GM12878 (cell line): ENCODE measurements around the gene DOCK1. TPM values are rescaled to one million over a fixed set of nuclear protein-coding genes. Genes with fewer than 3 reads are reported as not detected.

Experiments
- ATAC-seq: fragments of 200-7000 bp; cut with Tn5 transposase; 3 replicates; pipeline ENCODE4 v1.9.1; 2020; ENCODE audit warnings: mild to moderate bottlenecking, moderate library complexity
- BruUV-seq: library from RNA; stranded (reverse); fragments of 400-500 nt; replicated peaks from 2 replicates; lab custom pipeline; 2021; lab: Mats Ljungman, UMichigan
- CTCF ChIA-PET: fragments of 300-600 bp; sonication (Branson Sonifier 250); formaldehyde crosslinking; extraction: SDS; loops from one replicate; lab custom pipeline; 2021; ENCODE audit warnings: inconsistent platforms; lab: Yijun Ruan, JAX
- POLR2A ChIA-PET: fragments of 350-600 bp; formaldehyde crosslinking; extraction: SDS; loops from one replicate; lab custom pipeline; 2021; ENCODE audit warnings: inconsistent platforms; lab: Charles Lee
- RAD21 ChIA-PET: fragments of 300-600 bp; sonication (Branson Sonifier 250); formaldehyde crosslinking; loops from one replicate; lab custom pipeline; 2023; ENCODE audit warnings: antibody characterized with exemption; ENCODE audit not compliant: unreplicated experiment; lab: Charles Lee
- SMC1A ChIA-PET: fragments of 300-600 bp; sonication (Branson Sonifier 250); formaldehyde crosslinking; loops from one replicate; lab custom pipeline; 2023; ENCODE audit not compliant: unreplicated experiment, uncharacterized antibody; lab: Charles Lee
- DNase-seq: peaks from one replicate; pipeline ENCODE4 v3.0.0-alpha.2; 2011; ENCODE audit warnings: low read depth, low spot score
- FAIRE-seq: peaks from 3 replicates; lab custom pipeline; 2011; peaks lifted over from hg19 to GRCh38; lab: Jason Lieb, UNC
- H2AFZ ChIP-seq: 2 replicates; pipeline ENCODE4 v1.6.0; 2011; ENCODE audit warnings: low read depth, low read length, control low read depth; ENCODE audit not compliant: control insufficient read depth
- H3K27ac ChIP-seq: 2 replicates; pipeline ENCODE4 v1.5.1; 2011; ENCODE audit warnings: control low read depth; ENCODE audit not compliant: control insufficient read depth, insufficient read depth
- H3K27me3 ChIP-seq, 2 experiments: replicated peaks in 1 of 2; 2 replicates each; pipeline versions ENCODE4 v1.6.0 to v1.6.1; 2011; ENCODE audit warnings: low read length in 1 of 2; ENCODE audit not compliant: control insufficient read depth in 2 of 2, insufficient read depth in 2 of 2
- H3K36me3 ChIP-seq, 2 experiments: 2 replicates each; pipeline ENCODE4 v1.5.1; 2011; ENCODE audit warnings: low read length in 1 of 2; ENCODE audit not compliant: control insufficient read depth in 2 of 2, insufficient read depth in 2 of 2
- H3K4me1 ChIP-seq: 2 replicates; pipeline ENCODE4 v1.6.1; 2011; ENCODE audit warnings: mild to moderate bottlenecking, low read length, moderate library complexity, mixed read lengths; ENCODE audit not compliant: control insufficient read depth, insufficient read depth
- H3K4me2 ChIP-seq: 2 replicates; pipeline ENCODE4 v1.6.0; 2011; ENCODE audit warnings: control low read depth; ENCODE audit not compliant: control insufficient read depth, insufficient read depth
- H3K4me3 ChIP-seq: fragments of 200-600 bp; sonication (generic); 2 replicates; pipeline ENCODE4 v1.5.1; 2016
- H3K79me2 ChIP-seq: 2 replicates; pipeline ENCODE4 v1.6.0; 2011; ENCODE audit warnings: low read length; ENCODE audit not compliant: control insufficient read depth, insufficient read depth
- H3K9ac ChIP-seq: 2 replicates; pipeline ENCODE4 v1.8.0; 2011; ENCODE audit warnings: low read length, control low read depth, mixed read lengths; ENCODE audit not compliant: control insufficient read depth, insufficient read depth
- H3K9me3 ChIP-seq: replicated peaks from 3 replicates; pipeline ENCODE4 v1.5.1; 2011; ENCODE audit warnings: mild to moderate bottlenecking, low read length; ENCODE audit not compliant: control insufficient read depth, insufficient read depth
- H4K20me1 ChIP-seq: 2 replicates; pipeline ENCODE4 v1.6.0; 2011; ENCODE audit not compliant: control insufficient read depth, insufficient read depth
- BHLHE40 ChIP-seq, 2 experiments: fragments of 450-650 bp in 1 of 2; IDR thresholded peaks; 2 replicates each; pipeline ENCODE4 v1.6.1; 2011 to 2017; ENCODE audit warnings: low read depth in 2 of 2, borderline replicate concordance in 1 of 2, improper control_type of control experiment in 1 of 2, low read length in 1 of 2, mild to moderate bottlenecking in 1 of 2
- TCF12 ChIP-seq: IDR thresholded peaks from 2 replicates; pipeline ENCODE4 v1.6.1; 2011; ENCODE audit warnings: low read depth, mild to moderate bottlenecking, low read length
- ZNF24 ChIP-seq: fragments of 450-650 bp; IDR thresholded peaks from 2 replicates; pipeline ENCODE4 v1.6.1; 2017; ENCODE audit warnings: antibody characterized with exemption, mild to moderate bottlenecking
- WGBS: methylation state at CpG from one replicate; pipeline ENCODE4 v1.1.6; 2016; ENCODE audit warnings: low lambda C conversion rate; ENCODE audit not compliant: insufficient replicate concordance, insufficient coverage; ENCODE audit errors: missing lambda C conversion rate; 5-methylcytosine and 5-hydroxymethylcytosine counted together
- in situ Hi-C: fragments of 300-500 bp; cut with MboI; formaldehyde crosslinking; loops from 9 replicates; pipeline ENCODE4 v1.14.3; 2018; ENCODE audit warnings: mixed read lengths
- intact Hi-C: fragments of 100-400 bp; cut with micrococcal nuclease; formaldehyde crosslinking; loops from one replicate; pipeline ENCODE4 v1.14.2; 2022; ENCODE audit not compliant: unreplicated experiment
- polyA plus RNA-seq, 11 experiments: library from polyadenylated mRNA; depleted of rRNA in 4 of 11; unstranded in 6 of 11; stranded (reverse) in 5 of 11; fragments of >200 nt; fragmentation: Nextera tagmentation in 4 of 11; fragmentation: Illumina TruSeq in 1 of 11; extraction: Ambion mirVana in 4 of 11; extraction: Trizol in 1 of 11; gene quantifications; 1 replicate in 1 of 11; 2 replicates in 10 of 11; pipeline versions ENCODE4 v1.2.1 to v1.2.3, GENCODE V29; 2011 to 2016; ENCODE audit warnings: inconsistent platforms in 2 of 11, missing spikeins in 2 of 11, low read depth in 1 of 11
- total RNA-seq, 4 experiments: library from RNA; depleted of rRNA in 3 of 4; stranded (reverse); fragments of >200 nt in 3 of 4; fragmentation: Illumina TruSeq in 1 of 4; extraction: Trizol in 1 of 4; gene quantifications; 2 replicates each; pipeline versions ENCODE4 v1.2.1 to v1.2.3, GENCODE V29; 2013 to 2021
- TF ChIP-seq, protein P1 (sequence below): fragments of 450-650 bp; IDR thresholded peaks from 2 replicates; pipeline ENCODE4 v1.6.1; 2017; ENCODE audit warnings: antibody characterized with exemption, mild to moderate bottlenecking, moderate library complexity
- TF ChIP-seq, protein P2 (sequence below): fragments of 450-650 bp; IDR thresholded peaks from 2 replicates; pipeline ENCODE4 v1.6.1; 2017; ENCODE audit warnings: mild to moderate bottlenecking, low read depth, inconsistent platforms; ENCODE audit not compliant: poor library complexity, severe bottlenecking
- TF ChIP-seq, protein P3 (sequence below): IDR thresholded peaks from 2 replicates; pipeline ENCODE4 v1.6.1; 2012; ENCODE audit warnings: improper control_type of control experiment, low read depth, low read length; ENCODE audit not compliant: insufficient replicate concordance
- TF ChIP-seq, protein P4 (sequence below): IDR thresholded peaks from 2 replicates; pipeline ENCODE4 v1.6.1; 2011; ENCODE audit warnings: low read depth, low read length, improper control_type of control experiment, borderline replicate concordance
- TF ChIP-seq, protein P5 (sequence below): fragments of 450-650 bp; IDR thresholded peaks from 2 replicates; pipeline ENCODE4 v1.6.1; 2014; ENCODE audit warnings: mild to moderate bottlenecking

DOCK1 gene
- total and polyA plus RNA-seq, 10 of the 15 experiments (the other 5 are each of a cell fraction or from before 2014, with no cell fraction given) = 0.05 to 0.18 TPM; not detected in 8

DNA sequence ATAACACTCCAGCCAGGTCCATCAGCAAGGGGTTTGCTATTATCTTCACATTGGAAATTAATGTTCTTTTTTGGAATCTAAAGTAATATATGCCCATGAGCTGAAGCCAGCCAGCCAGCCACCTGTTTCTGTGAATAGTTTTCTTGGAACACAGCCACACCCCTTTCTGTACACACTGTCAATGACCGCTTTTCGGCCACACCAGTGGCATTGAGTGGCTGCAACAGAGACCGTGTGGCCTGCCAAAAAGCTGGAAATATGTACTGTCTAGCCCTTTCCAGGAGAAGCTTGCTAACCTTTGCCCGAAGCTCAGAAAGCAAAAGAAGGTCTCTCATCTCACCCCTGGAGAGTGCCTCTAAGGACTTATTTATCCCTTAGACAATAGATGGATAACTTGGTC lies 545.4 kb downstream of the DOCK1 start:
- ChIA-PET RAD21 (no interaction called here), POLR2A (no interaction called here), CTCF (no interaction called here), SMC1A (no interaction called here)
- BruUV-seq = no TSS peak
- WGBS = 51% methylated on average over 4 of the region's 4 CpGs
- H3K4me2 ChIP-seq = no peak overlapping the region
- no peak for FAIRE-seq
- H3K9me3 ChIP-seq = no peaks in the 10 kb centered on the region
- no peaks in the 10 kb centered on the region for H3K4me1 ChIP-seq
- in situ Hi-C loops = no loop called here
- H3K4me3 ChIP-seq = no peak overlapping the region
- H4K20me1 ChIP-seq = no peaks in the 10 kb centered on the region
- no peak overlapping the region for H3K27ac ChIP-seq
- intact Hi-C loops = no loop called here
- H2AFZ ChIP-seq = no peak overlapping the region
- no peaks in the 10 kb centered on the region for H3K27me3 ChIP-seq
- ATAC-seq = no peak
- H3K9ac ChIP-seq = no peak overlapping the region
- H3K36me3 ChIP-seq = no peaks in the 10 kb centered on the region
- DNase-seq = no peak
- H3K79me2 ChIP-seq = no peaks in the 10 kb centered on the region
- TF ChIP-seq BHLHE40 (IDR thresholded peaks at IDR 0.05; ENCODE audit: borderline replicate concordance in 1 of 2, low read depth in 2 of 2, low read length in 1 of 2) (no peak), ZNF24 (no peak), TCF12 (no peak)
- TF ChIP-seq, protein P1, sequence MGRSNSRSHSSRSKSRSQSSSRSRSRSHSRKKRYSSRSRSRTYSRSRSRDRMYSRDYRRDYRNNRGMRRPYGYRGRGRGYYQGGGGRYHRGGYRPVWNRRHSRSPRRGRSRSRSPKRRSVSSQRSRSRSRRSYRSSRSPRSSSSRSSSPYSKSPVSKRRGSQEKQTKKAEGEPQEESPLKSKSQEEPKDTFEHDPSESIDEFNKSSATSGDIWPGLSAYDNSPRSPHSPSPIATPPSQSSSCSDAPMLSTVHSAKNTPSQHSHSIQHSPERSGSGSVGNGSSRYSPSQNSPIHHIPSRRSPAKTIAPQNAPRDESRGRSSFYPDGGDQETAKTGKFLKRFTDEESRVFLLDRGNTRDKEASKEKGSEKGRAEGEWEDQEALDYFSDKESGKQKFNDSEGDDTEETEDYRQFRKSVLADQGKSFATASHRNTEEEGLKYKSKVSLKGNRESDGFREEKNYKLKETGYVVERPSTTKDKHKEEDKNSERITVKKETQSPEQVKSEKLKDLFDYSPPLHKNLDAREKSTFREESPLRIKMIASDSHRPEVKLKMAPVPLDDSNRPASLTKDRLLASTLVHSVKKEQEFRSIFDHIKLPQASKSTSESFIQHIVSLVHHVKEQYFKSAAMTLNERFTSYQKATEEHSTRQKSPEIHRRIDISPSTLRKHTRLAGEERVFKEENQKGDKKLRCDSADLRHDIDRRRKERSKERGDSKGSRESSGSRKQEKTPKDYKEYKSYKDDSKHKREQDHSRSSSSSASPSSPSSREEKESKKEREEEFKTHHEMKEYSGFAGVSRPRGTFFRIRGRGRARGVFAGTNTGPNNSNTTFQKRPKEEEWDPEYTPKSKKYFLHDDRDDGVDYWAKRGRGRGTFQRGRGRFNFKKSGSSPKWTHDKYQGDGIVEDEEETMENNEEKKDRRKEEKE = no peak
- TF ChIP-seq, protein P2, sequence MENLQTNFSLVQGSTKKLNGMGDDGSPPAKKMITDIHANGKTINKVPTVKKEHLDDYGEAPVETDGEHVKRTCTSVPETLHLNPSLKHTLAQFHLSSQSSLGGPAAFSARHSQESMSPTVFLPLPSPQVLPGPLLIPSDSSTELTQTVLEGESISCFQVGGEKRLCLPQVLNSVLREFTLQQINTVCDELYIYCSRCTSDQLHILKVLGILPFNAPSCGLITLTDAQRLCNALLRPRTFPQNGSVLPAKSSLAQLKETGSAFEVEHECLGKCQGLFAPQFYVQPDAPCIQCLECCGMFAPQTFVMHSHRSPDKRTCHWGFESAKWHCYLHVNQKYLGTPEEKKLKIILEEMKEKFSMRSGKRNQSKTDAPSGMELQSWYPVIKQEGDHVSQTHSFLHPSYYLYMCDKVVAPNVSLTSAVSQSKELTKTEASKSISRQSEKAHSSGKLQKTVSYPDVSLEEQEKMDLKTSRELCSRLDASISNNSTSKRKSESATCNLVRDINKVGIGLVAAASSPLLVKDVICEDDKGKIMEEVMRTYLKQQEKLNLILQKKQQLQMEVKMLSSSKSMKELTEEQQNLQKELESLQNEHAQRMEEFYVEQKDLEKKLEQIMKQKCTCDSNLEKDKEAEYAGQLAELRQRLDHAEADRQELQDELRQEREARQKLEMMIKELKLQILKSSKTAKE = no peak
- TF ChIP-seq, protein P3, sequence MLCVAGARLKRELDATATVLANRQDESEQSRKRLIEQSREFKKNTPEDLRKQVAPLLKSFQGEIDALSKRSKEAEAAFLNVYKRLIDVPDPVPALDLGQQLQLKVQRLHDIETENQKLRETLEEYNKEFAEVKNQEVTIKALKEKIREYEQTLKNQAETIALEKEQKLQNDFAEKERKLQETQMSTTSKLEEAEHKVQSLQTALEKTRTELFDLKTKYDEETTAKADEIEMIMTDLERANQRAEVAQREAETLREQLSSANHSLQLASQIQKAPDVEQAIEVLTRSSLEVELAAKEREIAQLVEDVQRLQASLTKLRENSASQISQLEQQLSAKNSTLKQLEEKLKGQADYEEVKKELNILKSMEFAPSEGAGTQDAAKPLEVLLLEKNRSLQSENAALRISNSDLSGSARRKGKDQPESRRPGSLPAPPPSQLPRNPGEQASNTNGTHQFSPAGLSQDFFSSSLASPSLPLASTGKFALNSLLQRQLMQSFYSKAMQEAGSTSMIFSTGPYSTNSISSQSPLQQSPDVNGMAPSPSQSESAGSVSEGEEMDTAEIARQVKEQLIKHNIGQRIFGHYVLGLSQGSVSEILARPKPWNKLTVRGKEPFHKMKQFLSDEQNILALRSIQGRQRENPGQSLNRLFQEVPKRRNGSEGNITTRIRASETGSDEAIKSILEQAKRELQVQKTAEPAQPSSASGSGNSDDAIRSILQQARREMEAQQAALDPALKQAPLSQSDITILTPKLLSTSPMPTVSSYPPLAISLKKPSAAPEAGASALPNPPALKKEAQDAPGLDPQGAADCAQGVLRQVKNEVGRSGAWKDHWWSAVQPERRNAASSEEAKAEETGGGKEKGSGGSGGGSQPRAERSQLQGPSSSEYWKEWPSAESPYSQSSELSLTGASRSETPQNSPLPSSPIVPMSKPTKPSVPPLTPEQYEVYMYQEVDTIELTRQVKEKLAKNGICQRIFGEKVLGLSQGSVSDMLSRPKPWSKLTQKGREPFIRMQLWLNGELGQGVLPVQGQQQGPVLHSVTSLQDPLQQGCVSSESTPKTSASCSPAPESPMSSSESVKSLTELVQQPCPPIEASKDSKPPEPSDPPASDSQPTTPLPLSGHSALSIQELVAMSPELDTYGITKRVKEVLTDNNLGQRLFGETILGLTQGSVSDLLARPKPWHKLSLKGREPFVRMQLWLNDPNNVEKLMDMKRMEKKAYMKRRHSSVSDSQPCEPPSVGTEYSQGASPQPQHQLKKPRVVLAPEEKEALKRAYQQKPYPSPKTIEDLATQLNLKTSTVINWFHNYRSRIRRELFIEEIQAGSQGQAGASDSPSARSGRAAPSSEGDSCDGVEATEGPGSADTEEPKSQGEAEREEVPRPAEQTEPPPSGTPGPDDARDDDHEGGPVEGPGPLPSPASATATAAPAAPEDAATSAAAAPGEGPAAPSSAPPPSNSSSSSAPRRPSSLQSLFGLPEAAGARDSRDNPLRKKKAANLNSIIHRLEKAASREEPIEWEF = no peak
- TF ChIP-seq, protein P4, sequence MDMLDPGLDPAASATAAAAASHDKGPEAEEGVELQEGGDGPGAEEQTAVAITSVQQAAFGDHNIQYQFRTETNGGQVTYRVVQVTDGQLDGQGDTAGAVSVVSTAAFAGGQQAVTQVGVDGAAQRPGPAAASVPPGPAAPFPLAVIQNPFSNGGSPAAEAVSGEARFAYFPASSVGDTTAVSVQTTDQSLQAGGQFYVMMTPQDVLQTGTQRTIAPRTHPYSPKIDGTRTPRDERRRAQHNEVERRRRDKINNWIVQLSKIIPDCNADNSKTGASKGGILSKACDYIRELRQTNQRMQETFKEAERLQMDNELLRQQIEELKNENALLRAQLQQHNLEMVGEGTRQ = no peak
- TF ChIP-seq, protein P5, sequence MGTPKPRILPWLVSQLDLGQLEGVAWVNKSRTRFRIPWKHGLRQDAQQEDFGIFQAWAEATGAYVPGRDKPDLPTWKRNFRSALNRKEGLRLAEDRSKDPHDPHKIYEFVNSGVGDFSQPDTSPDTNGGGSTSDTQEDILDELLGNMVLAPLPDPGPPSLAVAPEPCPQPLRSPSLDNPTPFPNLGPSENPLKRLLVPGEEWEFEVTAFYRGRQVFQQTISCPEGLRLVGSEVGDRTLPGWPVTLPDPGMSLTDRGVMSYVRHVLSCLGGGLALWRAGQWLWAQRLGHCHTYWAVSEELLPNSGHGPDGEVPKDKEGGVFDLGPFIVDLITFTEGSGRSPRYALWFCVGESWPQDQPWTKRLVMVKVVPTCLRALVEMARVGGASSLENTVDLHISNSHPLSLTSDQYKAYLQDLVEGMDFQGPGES = no peak
